Activated CD4-positive, alpha-beta T cell treated with anti-CD3 and anti-CD28 coated beads for 36 hours (primary cell): Measurements from ENCODE around the gene SLCO3A1. TPM values are rescaled to one million over a fixed set of nuclear protein-coding genes. Genes with fewer than 3 reads are reported as not detected.

Source experiments
- ATAC-seq: fragments of 200-7000 bp; cut with Tn5 transposase; one replicate; pipeline ENCODE4 v1.10.0; 2021; ENCODE audit warnings: mild to moderate bottlenecking, moderate library complexity
- CTCF ChIA-PET: fragments of 350-600 bp; sonication (Branson Sonifier 250); formaldehyde crosslinking; loops from one replicate; lab custom pipeline; 2021; ENCODE audit warnings: antibody characterized with exemption; lab: Charles Lee
- POLR2A ChIA-PET: fragments of 350-600 bp; sonication (Branson Sonifier 250); formaldehyde crosslinking; loops from one replicate; lab custom pipeline; 2021; ENCODE audit warnings: antibody characterized with exemption, inconsistent platforms; lab: Charles Lee
- DNase-seq: peaks from one replicate; pipeline ENCODE4 v3.0.0-alpha.2; 2020
- H3K27ac Mint-ChIP-seq: one replicate; pipeline ENCODE4 v1.8.0; 2021; ENCODE audit warnings: mixed read lengths
- H3K27me3 Mint-ChIP-seq: one replicate; pipeline ENCODE4 v1.8.0; 2021; ENCODE audit warnings: mixed read lengths
- H3K36me3 Mint-ChIP-seq: one replicate; pipeline ENCODE4 v1.8.0; 2021; ENCODE audit warnings: low read depth, mixed read lengths
- H3K4me1 Mint-ChIP-seq: one replicate; pipeline ENCODE4 v1.8.0; 2021; ENCODE audit warnings: mixed read lengths
- H3K4me3 Mint-ChIP-seq: one replicate; pipeline ENCODE4 v1.8.0; 2021; ENCODE audit warnings: mild to moderate bottlenecking, moderate library complexity, mixed read lengths
- H3K9me3 Mint-ChIP-seq: one replicate; pipeline ENCODE4 v1.8.0; 2021; ENCODE audit warnings: low read depth, mixed read lengths
- intact Hi-C, 2 experiments: fragments of 100-400 bp; cut with DNase I in 1 of 2; cut with micrococcal nuclease in 1 of 2; formaldehyde crosslinking; loops; one replicate each; pipeline versions ENCODE4 v1.14.2 to v1.15.1; 2022 to 2024; cut with DNase I, micrococcal nuclease
- total RNA-seq, 2 experiments: library from RNA; stranded (reverse); gene quantifications; one replicate each; pipeline ENCODE4 v1.2.3, GENCODE V29; 2021

The SLCO3A1 gene
- total RNA-seq, 2 experiments from 2014 or later = 5.6 to 5.8 TPM

- no peak overlapping the region for H3K27ac Mint-ChIP-seq
- DNase-seq (no peak), ATAC-seq (no peak)
- CTCF ChIA-PET = interaction anchor here (0.6 to 1.9 kb wide), 4 partner anchors 11 to 198 kb away, joined by 3 to 6 read pairs (median 6); no protein-coding TSS in a partner anchor
- intact Hi-C loops = no loop called here
- H3K9me3 Mint-ChIP-seq = no peaks in the 10 kb centered on the region
- no peak overlapping the region for H3K4me3 Mint-ChIP-seq
- H3K27me3 Mint-ChIP-seq = no peaks in the 10 kb centered on the region
- no peaks in the 10 kb centered on the region for H3K36me3 Mint-ChIP-seq
- POLR2A ChIA-PET = no interaction called here
- H3K4me1 Mint-ChIP-seq = peaks cover 25% of the 10 kb centered on the region
Observed at GRCh38 chr15:91884606-91885005, 31.1 kb downstream of the SLCO3A1 start.

GRCh38 chr15:91885054-91885453, 31.5 kb downstream of the SLCO3A1 start:
- Mint-ChIP-seq H3K4me1 (peaks cover 25% of the 10 kb centered on the region), H3K27ac (no peak overlapping the region), H3K27me3 (no peaks in the 10 kb centered on the region), H3K9me3 (no peaks in the 10 kb centered on the region), H3K36me3 (no peaks in the 10 kb centered on the region), H3K4me3 (no peak overlapping the region)
- ChIA-PET CTCF (interaction anchor here (0.6 to 1.9 kb wide), 4 partner anchors 10 to 198 kb away, joined by 3 to 6 read pairs (median 6); no protein-coding TSS in a partner anchor), POLR2A (no interaction called here)
- ATAC-seq (no peak), DNase-seq (no peak)
- intact Hi-C loops = no loop called here

- POLR2A ChIA-PET = no interaction called here
- H3K9me3 Mint-ChIP-seq = no peaks in the 10 kb centered on the region
- DNase-seq (peak; percentile 19), ATAC-seq (no peak)
- CTCF ChIA-PET = interaction anchor here (0.8 to 1.9 kb wide), 2 partner anchors 31 to 192 kb away, joined by 4 to 6 read pairs; no protein-coding TSS in a partner anchor
- peaks cover 20% of the 10 kb centered on the region for H3K4me1 Mint-ChIP-seq
- H3K27ac Mint-ChIP-seq = no peak overlapping the region
- intact Hi-C loops = loop anchor here in 1 of 2 experiments (1.0 kb wide), 1 partner anchor 192 kb away; no protein-coding TSS in a partner anchor
- no peaks in the 10 kb centered on the region for H3K27me3 Mint-ChIP-seq
- H3K4me3 Mint-ChIP-seq = no peak overlapping the region
- peaks cover 2% of the 10 kb centered on the region for H3K36me3 Mint-ChIP-seq
Observed at GRCh38 chr15:91885714-91886270, 32.3 kb downstream of the SLCO3A1 start.

- intact Hi-C loops = loop anchor here in 1 of 2 experiments (1.0 kb wide), 1 partner anchor 190 kb away; no protein-coding TSS in a partner anchor
- no peaks in the 10 kb centered on the region for H3K9me3 Mint-ChIP-seq
- H3K36me3 Mint-ChIP-seq = peaks cover 2% of the 10 kb centered on the region
- H3K4me3 Mint-ChIP-seq = no peak overlapping the region
- CTCF ChIA-PET = interaction anchor here (0.8 to 1.1 kb wide), 2 partner anchors 24 to 30 kb away, joined by 3 to 4 read pairs; no protein-coding TSS in a partner anchor
- H3K4me1 Mint-ChIP-seq = peaks cover 19% of the 10 kb centered on the region
- no peaks in the 10 kb centered on the region for H3K27me3 Mint-ChIP-seq
- POLR2A ChIA-PET = no interaction called here
- no peak overlapping the region for H3K27ac Mint-ChIP-seq
- no peak for DNase-seq
- ATAC-seq = no peak
Observed at GRCh38 chr15:91886878-91887277, 33.4 kb downstream of the SLCO3A1 start.

- H3K27me3 Mint-ChIP-seq = no peaks in the 10 kb centered on the region
- intact Hi-C loops = no loop called here
- POLR2A ChIA-PET = no interaction called here
Observed at GRCh38 chr15:91887321-91887720, 33.8 kb downstream of the SLCO3A1 start.

GRCh38 chr15:91887921-91888373, 34.4 kb downstream of the SLCO3A1 start:
- H3K4me3 Mint-ChIP-seq = no peak overlapping the region
- no peaks in the 10 kb centered on the region for H3K27me3 Mint-ChIP-seq
- ATAC-seq = no peak
- intact Hi-C loops = no loop called here
- H3K36me3 Mint-ChIP-seq = peaks cover 8% of the 10 kb centered on the region
- H3K27ac Mint-ChIP-seq = no peak overlapping the region
- peaks cover 19% of the 10 kb centered on the region for H3K4me1 Mint-ChIP-seq
- POLR2A ChIA-PET = no interaction called here
- peaks cover 2% of the 10 kb centered on the region for H3K9me3 Mint-ChIP-seq
- DNase-seq = no peak
- CTCF ChIA-PET = interaction anchor here (0.9 to 1.1 kb wide), 2 partner anchors 9 to 23 kb away, joined by 3 read pairs; no protein-coding TSS in a partner anchor

More at GRCh38 chr15:91887321-91887720, 33.8 kb downstream of the SLCO3A1 start:
- Mint-ChIP-seq H3K4me1 (peaks cover 19% of the 10 kb centered on the region), H3K27ac (no peak overlapping the region), H3K36me3 (peaks cover 5% of the 10 kb centered on the region), H3K4me3 (no peak overlapping the region), H3K9me3 (no peaks in the 10 kb centered on the region)
- DNase-seq = no peak
- ATAC-seq = no peak
- CTCF ChIA-PET = interaction anchor here (1.1 kb wide), 1 partner anchor 24 kb away, joined by 3 read pairs; no protein-coding TSS in a partner anchor

GRCh38 chr15:91889111-91889815, 35.8 kb downstream of the SLCO3A1 start:
- DNase-seq = no peak
- POLR2A ChIA-PET = interaction anchor here (0.7 kb wide), 1 partner anchor 179 kb away, joined by 3 read pairs; no protein-coding TSS in a partner anchor
- Mint-ChIP-seq H3K4me3 (no peak overlapping the region), H3K36me3 (peaks cover 8% of the 10 kb centered on the region), H3K4me1 (peaks cover 19% of the 10 kb centered on the region), H3K27me3 (no peaks in the 10 kb centered on the region), H3K27ac (no peak overlapping the region), H3K9me3 (peaks cover 2% of the 10 kb centered on the region)
- CTCF ChIA-PET = interaction anchor here (0.6 to 1.3 kb wide), 4 partner anchors 10 to 40 kb away, joined by 3 to 4 read pairs (median 4); no protein-coding TSS in a partner anchor
- intact Hi-C loops = no loop called here
- no peak for ATAC-seq

- Mint-ChIP-seq H3K36me3 (peaks cover 8% of the 10 kb centered on the region), H3K27ac (no peak overlapping the region), H3K27me3 (no peaks in the 10 kb centered on the region), H3K9me3 (peaks cover 2% of the 10 kb centered on the region), H3K4me1 (peaks cover 19% of the 10 kb centered on the region), H3K4me3 (no peak overlapping the region)
- intact Hi-C loops = no loop called here
- POLR2A ChIA-PET = no interaction called here
- no peak for ATAC-seq
- CTCF ChIA-PET = interaction anchor here (0.8 to 1.3 kb wide), 3 partner anchors 38 to 47 kb away, joined by 3 to 4 read pairs (median 3); no protein-coding TSS in a partner anchor
- no peak for DNase-seq
Observed at GRCh38 chr15:91890614-91891013, 37.1 kb downstream of the SLCO3A1 start.

- CTCF ChIA-PET = interaction anchor here (0.8 kb wide), 2 partner anchors 39 to 46 kb away, joined by 3 to 4 read pairs; no protein-coding TSS in a partner anchor
- Mint-ChIP-seq H3K36me3 (peaks cover 8% of the 10 kb centered on the region), H3K27me3 (no peaks in the 10 kb centered on the region), H3K4me1 (peaks cover 18% of the 10 kb centered on the region), H3K4me3 (no peak overlapping the region), H3K27ac (no peak overlapping the region), H3K9me3 (peaks cover 2% of the 10 kb centered on the region)
- POLR2A ChIA-PET = no interaction called here
- ATAC-seq (no peak), DNase-seq (no peak)
- intact Hi-C loops = no loop called here
Observed at GRCh38 chr15:91891101-91891500, 37.6 kb downstream of the SLCO3A1 start.

GRCh38 chr15:91891788-91892345, 38.4 kb downstream of the SLCO3A1 start:
- intact Hi-C loops = no loop called here
- peaks cover 8% of the 10 kb centered on the region for H3K36me3 Mint-ChIP-seq
- H3K4me3 Mint-ChIP-seq = no peak overlapping the region
- H3K27me3 Mint-ChIP-seq = no peaks in the 10 kb centered on the region
- ATAC-seq = no peak
- H3K27ac Mint-ChIP-seq = no peak overlapping the region
- no peak for DNase-seq
- H3K4me1 Mint-ChIP-seq = peaks cover 15% of the 10 kb centered on the region
- POLR2A ChIA-PET = no interaction called here
- CTCF ChIA-PET = interaction anchor here (0.6 to 1.4 kb wide), 2 partner anchors 14 to 154 kb away, joined by 3 to 5 read pairs; no protein-coding TSS in a partner anchor
- H3K9me3 Mint-ChIP-seq = peaks cover 2% of the 10 kb centered on the region

- no peak for DNase-seq
- ChIA-PET POLR2A (no interaction called here), CTCF (interaction anchor here (0.6 to 1.4 kb wide), 2 partner anchors 14 to 154 kb away, joined by 3 to 5 read pairs; no protein-coding TSS in a partner anchor)
Observed at GRCh38 chr15:91892436-91892835, 38.9 kb downstream of the SLCO3A1 start.

More at GRCh38 chr15:91892436-91892835, 38.9 kb downstream of the SLCO3A1 start:
- Mint-ChIP-seq H3K27me3 (no peaks in the 10 kb centered on the region), H3K36me3 (peaks cover 8% of the 10 kb centered on the region), H3K4me1 (peaks cover 11% of the 10 kb centered on the region), H3K9me3 (peaks cover 2% of the 10 kb centered on the region), H3K4me3 (no peak overlapping the region), H3K27ac (no peak overlapping the region)
- no peak for ATAC-seq
- intact Hi-C loops = no loop called here
